Activated CD4-positive, alpha-beta T cell treated with anti-CD3 and anti-CD28 coated beads, Interleukin-2, amount 10 ng/mL, durations not matched to agents 7 days and 5 days (primary cell): ENCODE results near the gene ADGRL2. TPM values are rescaled to one million over a fixed set of nuclear protein-coding genes. Genes with fewer than 3 reads are reported as not detected.

Experiments
- CTCF ChIA-PET: fragments of 350-600 bp; sonication (Branson Sonifier 250); formaldehyde crosslinking; loops from one replicate; lab custom pipeline; 2021; ENCODE audit warnings: antibody characterized with exemption; lab: Charles Lee
- POLR2A ChIA-PET: fragments of 350-600 bp; sonication (Branson Sonifier 250); formaldehyde crosslinking; loops from one replicate; lab custom pipeline; 2021; ENCODE audit warnings: antibody characterized with exemption; lab: Charles Lee
- DNase-seq: peaks from one replicate; pipeline ENCODE4 v3.0.0-alpha.2; 2020
- H3K27ac Mint-ChIP-seq: one replicate; pipeline ENCODE4 v1.8.0; 2021; ENCODE audit warnings: mild to moderate bottlenecking, moderate library complexity, mixed read lengths
- H3K27me3 Mint-ChIP-seq: one replicate; pipeline ENCODE4 v1.8.0; 2021; ENCODE audit warnings: mixed read lengths
- H3K36me3 Mint-ChIP-seq: one replicate; pipeline ENCODE4 v1.8.0; 2021; ENCODE audit warnings: low read depth, mixed read lengths
- H3K4me1 Mint-ChIP-seq: one replicate; pipeline ENCODE4 v1.8.0; 2021; ENCODE audit warnings: mixed read lengths
- H3K4me3 Mint-ChIP-seq: one replicate; pipeline ENCODE4 v1.8.0; 2021; ENCODE audit warnings: mild to moderate bottlenecking, moderate library complexity, mixed read lengths
- H3K9me3 Mint-ChIP-seq: one replicate; pipeline ENCODE4 v1.8.0; 2021; ENCODE audit warnings: mixed read lengths
- total RNA-seq, 2 experiments: library from RNA; stranded (reverse); gene quantifications; one replicate each; pipeline ENCODE4 v1.2.3, GENCODE V29; 2021

ADGRL2 gene
- total RNA-seq, 2 experiments from 2014 or later = not detected

DNA sequence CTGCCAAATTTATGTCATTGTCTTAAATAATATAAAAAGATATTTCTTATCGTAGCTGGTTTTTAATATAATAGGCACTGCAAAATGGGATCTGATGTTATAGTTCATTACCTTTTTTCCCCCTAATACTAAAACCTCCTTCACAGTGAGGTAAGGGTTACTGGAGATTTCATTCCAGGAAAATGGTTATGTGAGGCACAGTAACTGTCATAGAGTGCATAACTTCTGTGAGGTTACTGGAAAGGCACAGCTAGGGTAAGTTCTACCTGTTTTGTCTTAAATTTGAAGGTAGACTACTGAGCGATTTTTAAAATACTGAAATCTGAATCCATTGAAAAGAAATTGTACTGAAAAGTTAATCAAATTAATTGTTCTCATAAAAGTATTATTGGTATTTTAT, 13.0 kb downstream of the ADGRL2 start:
- Mint-ChIP-seq H3K27me3 (no peaks in the 10 kb centered on the region), H3K9me3 (no peaks in the 10 kb centered on the region), H3K4me3 (no peak overlapping the region), H3K36me3 (no peaks in the 10 kb centered on the region), H3K4me1 (no peaks in the 10 kb centered on the region), H3K27ac (no peak overlapping the region)
- ChIA-PET CTCF (no interaction called here), POLR2A (no interaction called here)
- no peak for DNase-seq

- Mint-ChIP-seq H3K27ac (no peak overlapping the region), H3K27me3 (no peaks in the 10 kb centered on the region), H3K36me3 (no peaks in the 10 kb centered on the region), H3K4me3 (no peak overlapping the region), H3K9me3 (no peaks in the 10 kb centered on the region), H3K4me1 (no peaks in the 10 kb centered on the region)
- CTCF ChIA-PET = no interaction called here
- POLR2A ChIA-PET = no interaction called here
- no peak for DNase-seq
These were observed 18.9 kb downstream of the ADGRL2 start for GRCh38 chr1:81819613-81820012.

- CTCF ChIA-PET = no interaction called here
- Mint-ChIP-seq H3K27me3 (no peaks in the 10 kb centered on the region), H3K4me3 (no peak overlapping the region), H3K4me1 (no peaks in the 10 kb centered on the region), H3K36me3 (no peaks in the 10 kb centered on the region), H3K27ac (no peak overlapping the region), H3K9me3 (no peaks in the 10 kb centered on the region)
- DNase-seq = no peak
- POLR2A ChIA-PET = no interaction called here
These were observed 20.0 kb downstream of the ADGRL2 start for GRCh38 chr1:81820765-81821164.

DNA sequence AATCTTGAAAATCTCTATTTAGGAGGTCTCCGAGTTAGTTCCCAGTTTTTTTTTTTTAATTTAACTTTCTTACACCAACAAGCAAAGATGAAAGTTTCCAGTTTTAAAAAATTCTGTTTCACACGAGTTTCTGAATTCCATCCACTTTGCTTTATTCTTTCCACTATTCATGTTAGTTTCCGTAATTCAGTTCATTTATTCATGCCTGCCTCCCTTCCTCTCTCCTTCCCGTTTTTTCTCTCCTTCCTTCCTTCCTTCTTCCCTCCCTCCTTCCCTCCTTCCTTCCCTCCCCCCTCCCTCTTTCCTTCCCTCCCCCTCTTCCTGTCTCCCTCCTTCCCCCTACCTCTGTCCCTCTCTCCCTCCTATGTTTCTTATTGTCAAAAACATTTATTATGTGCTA, 22.3 kb downstream of the ADGRL2 start:
- no peak overlapping the region for H3K4me3 Mint-ChIP-seq
- no peaks in the 10 kb centered on the region for H3K27me3 Mint-ChIP-seq
- H3K9me3 Mint-ChIP-seq = no peaks in the 10 kb centered on the region
- POLR2A ChIA-PET = no interaction called here
- DNase-seq = no peak
- H3K36me3 Mint-ChIP-seq = no peaks in the 10 kb centered on the region
- H3K27ac Mint-ChIP-seq = no peak overlapping the region
- no peaks in the 10 kb centered on the region for H3K4me1 Mint-ChIP-seq
- CTCF ChIA-PET = no interaction called here

DNA sequence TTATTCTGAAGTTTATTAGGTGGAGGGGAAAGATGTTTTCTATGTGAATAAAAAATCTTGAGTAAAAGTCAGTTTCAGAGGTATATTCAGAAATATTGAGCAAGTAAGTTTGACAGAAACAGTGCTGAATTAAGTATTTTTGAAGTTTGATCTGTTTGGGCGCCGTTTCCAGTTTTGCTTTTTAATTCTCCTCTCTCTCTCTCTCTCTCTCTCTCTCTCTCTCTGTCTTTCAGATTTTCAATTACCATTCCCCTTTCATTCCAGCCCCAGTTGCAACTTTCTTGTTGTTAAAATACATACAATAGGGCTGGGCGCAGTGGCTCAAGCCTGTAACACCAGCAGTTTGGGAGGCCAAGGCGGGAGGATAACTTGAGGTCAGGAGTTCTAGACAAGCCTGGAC, 24.0 kb downstream of the ADGRL2 start:
- ChIA-PET CTCF (no interaction called here), POLR2A (no interaction called here)
- Mint-ChIP-seq H3K27me3 (no peaks in the 10 kb centered on the region), H3K36me3 (no peaks in the 10 kb centered on the region), H3K4me1 (no peaks in the 10 kb centered on the region), H3K4me3 (no peak overlapping the region), H3K27ac (no peak overlapping the region), H3K9me3 (no peaks in the 10 kb centered on the region)
- no peak for DNase-seq

- Mint-ChIP-seq H3K27ac (no peak overlapping the region), H3K9me3 (no peaks in the 10 kb centered on the region), H3K36me3 (no peaks in the 10 kb centered on the region), H3K4me1 (no peaks in the 10 kb centered on the region), H3K4me3 (no peak overlapping the region), H3K27me3 (no peaks in the 10 kb centered on the region)
- no peak for DNase-seq
- CTCF ChIA-PET = no interaction called here
- POLR2A ChIA-PET = interaction anchor here (0.6 kb wide), 1 partner anchor 354 kb away, joined by 5 read pairs; no protein-coding TSS in a partner anchor
These were observed 27.2 kb downstream of the ADGRL2 start for GRCh38 chr1:81827942-81828341.

DNA sequence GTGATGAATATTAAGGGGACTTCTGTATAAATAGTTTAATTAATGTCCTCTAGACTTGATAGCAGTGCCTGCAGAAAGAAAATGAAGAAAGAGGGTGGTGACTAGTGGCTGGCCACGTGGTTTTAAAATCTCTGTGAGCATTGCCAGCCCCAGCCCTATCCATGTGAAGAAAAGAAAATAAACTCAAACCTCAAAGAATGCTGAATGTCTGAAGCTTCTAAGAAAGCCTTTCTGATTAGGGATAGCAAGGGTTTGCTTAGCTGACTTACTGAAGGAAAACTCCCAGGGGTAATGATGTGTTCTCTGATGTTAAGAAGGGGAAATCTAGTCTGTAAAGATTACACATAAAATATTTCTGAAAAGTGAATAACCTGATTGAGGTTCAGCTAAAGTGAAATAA, 31.8 kb downstream of the ADGRL2 start:
- Mint-ChIP-seq H3K27ac (no peak overlapping the region), H3K36me3 (no peaks in the 10 kb centered on the region), H3K27me3 (no peaks in the 10 kb centered on the region), H3K9me3 (no peaks in the 10 kb centered on the region), H3K4me3 (no peak overlapping the region), H3K4me1 (no peaks in the 10 kb centered on the region)
- POLR2A ChIA-PET = no interaction called here
- CTCF ChIA-PET = no interaction called here
- no peak for DNase-seq

- H3K27me3 Mint-ChIP-seq = no peaks in the 10 kb centered on the region
- ChIA-PET CTCF (no interaction called here), POLR2A (no interaction called here)
- no peaks in the 10 kb centered on the region for H3K9me3 Mint-ChIP-seq
- H3K36me3 Mint-ChIP-seq = no peaks in the 10 kb centered on the region
- no peak overlapping the region for H3K27ac Mint-ChIP-seq
- DNase-seq = no peak
- H3K4me3 Mint-ChIP-seq = no peak overlapping the region
- H3K4me1 Mint-ChIP-seq = no peaks in the 10 kb centered on the region
These were observed 33.0 kb downstream of the ADGRL2 start for GRCh38 chr1:81833722-81834121.

DNA sequence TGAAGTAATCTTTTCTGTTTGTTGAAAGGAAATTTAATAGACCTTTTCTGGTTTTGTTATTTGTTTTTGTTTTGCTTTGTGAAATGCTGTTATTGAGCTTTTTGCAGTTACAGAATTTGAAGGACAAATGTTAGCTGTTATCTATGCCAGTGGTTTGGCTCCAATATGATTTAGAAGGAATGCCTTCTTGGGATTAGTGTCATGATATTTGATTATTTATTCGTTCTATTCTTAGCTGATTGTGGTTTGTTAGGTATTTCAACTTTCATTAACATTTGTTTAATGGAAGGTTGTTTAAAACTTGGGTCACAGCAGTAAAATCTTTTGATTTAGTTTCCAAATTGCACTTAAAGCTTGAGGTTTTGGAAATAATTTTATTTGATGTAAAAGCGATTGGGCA, 33.5 kb downstream of the ADGRL2 start:
- Mint-ChIP-seq H3K27ac (no peak overlapping the region), H3K27me3 (no peaks in the 10 kb centered on the region), H3K36me3 (no peaks in the 10 kb centered on the region), H3K4me1 (no peaks in the 10 kb centered on the region), H3K9me3 (no peaks in the 10 kb centered on the region), H3K4me3 (no peak overlapping the region)
- no peak for DNase-seq
- ChIA-PET POLR2A (no interaction called here), CTCF (no interaction called here)

GRCh38 chr1:81834921-81835698, 34.4 kb downstream of the ADGRL2 start:
- Mint-ChIP-seq H3K4me3 (no peak overlapping the region), H3K36me3 (no peaks in the 10 kb centered on the region), H3K27me3 (no peaks in the 10 kb centered on the region), H3K27ac (no peak overlapping the region), H3K9me3 (no peaks in the 10 kb centered on the region), H3K4me1 (no peaks in the 10 kb centered on the region)
- ChIA-PET CTCF (no interaction called here), POLR2A (interaction anchor here (0.6 kb wide), 1 partner anchor 852 kb away, joined by 4 read pairs; no protein-coding TSS in a partner anchor)
- DNase-seq = no peak

DNA sequence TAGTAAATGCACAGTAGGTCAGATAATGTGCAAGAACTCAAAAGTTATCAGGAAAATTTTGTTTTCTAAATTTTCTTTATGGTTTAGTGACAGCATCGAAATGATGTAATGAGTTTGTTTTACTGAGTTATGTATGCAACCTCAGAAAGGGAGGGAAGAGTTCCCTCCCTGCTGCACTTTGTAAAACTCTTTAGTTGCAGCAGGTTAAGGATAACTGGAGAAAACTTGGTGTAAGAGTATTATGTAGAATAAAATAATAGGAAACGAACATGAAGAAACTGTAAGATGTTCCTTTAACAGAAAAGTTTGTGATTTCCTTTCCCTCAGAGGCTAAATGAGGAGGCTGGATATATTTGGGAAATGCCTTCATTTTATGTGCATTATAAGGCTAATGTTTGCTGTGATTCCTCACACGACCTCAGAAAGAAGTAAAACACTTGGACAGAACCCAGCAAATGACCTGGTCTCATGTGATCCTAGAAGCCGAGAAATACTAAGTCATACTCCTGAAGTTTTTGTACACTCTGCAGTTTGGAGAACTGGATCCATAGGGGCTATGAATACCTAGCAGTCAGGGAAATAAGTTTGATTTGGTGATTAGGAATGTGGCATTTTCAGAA, 35.4 kb downstream of the ADGRL2 start:
- Mint-ChIP-seq H3K27ac (no peak overlapping the region), H3K27me3 (no peaks in the 10 kb centered on the region), H3K9me3 (no peaks in the 10 kb centered on the region), H3K36me3 (no peaks in the 10 kb centered on the region), H3K4me3 (no peak overlapping the region), H3K4me1 (no peaks in the 10 kb centered on the region)
- no peak for DNase-seq
- ChIA-PET CTCF (no interaction called here), POLR2A (interaction anchor here (0.6 kb wide), 1 partner anchor 851 kb away, joined by 4 read pairs; no protein-coding TSS in a partner anchor)

- Mint-ChIP-seq H3K27ac (no peak overlapping the region), H3K36me3 (no peaks in the 10 kb centered on the region), H3K4me3 (no peak overlapping the region), H3K9me3 (no peaks in the 10 kb centered on the region), H3K4me1 (no peaks in the 10 kb centered on the region), H3K27me3 (no peaks in the 10 kb centered on the region)
- CTCF ChIA-PET = no interaction called here
- POLR2A ChIA-PET = no interaction called here
- DNase-seq = no peak
These were observed 38.0 kb downstream of the ADGRL2 start for GRCh38 chr1:81838600-81839218.

GRCh38 chr1:81840805-81841204, 40.1 kb downstream of the ADGRL2 start:
- no peaks in the 10 kb centered on the region for H3K4me1 Mint-ChIP-seq
- CTCF ChIA-PET = no interaction called here
- H3K9me3 Mint-ChIP-seq = no peaks in the 10 kb centered on the region
- no peak overlapping the region for H3K27ac Mint-ChIP-seq
- H3K4me3 Mint-ChIP-seq = no peak overlapping the region
- H3K36me3 Mint-ChIP-seq = no peaks in the 10 kb centered on the region
- POLR2A ChIA-PET = no interaction called here
- no peaks in the 10 kb centered on the region for H3K27me3 Mint-ChIP-seq
- DNase-seq = no peak
